Activated CD8-positive, alpha-beta memory T cell treated with anti-CD3 and anti-CD28 coated beads for 36 hours (primary cell): ENCODE measurements around the gene CTBP2. TPM values are rescaled to one million over a fixed set of nuclear protein-coding genes. Genes with fewer than 3 reads are reported as not detected.

Source experiments
- CTCF ChIA-PET: fragments of 350-600 bp; sonication (Branson Sonifier 250); formaldehyde crosslinking; loops from one replicate; lab custom pipeline; 2021; ENCODE audit warnings: antibody characterized with exemption; lab: Charles Lee
- POLR2A ChIA-PET: fragments of 350-600 bp; sonication (Branson Sonifier 250); formaldehyde crosslinking; loops from one replicate; lab custom pipeline; 2021; ENCODE audit warnings: antibody characterized with exemption; lab: Charles Lee
- total RNA-seq, 2 experiments: library from RNA; stranded (reverse); gene quantifications; one replicate each; pipeline ENCODE4 v1.2.3, GENCODE V29; 2021

The CTBP2 gene
- total RNA-seq, 2 experiments from 2014 or later, result 0.99 to 1.2 TPM

DNA sequence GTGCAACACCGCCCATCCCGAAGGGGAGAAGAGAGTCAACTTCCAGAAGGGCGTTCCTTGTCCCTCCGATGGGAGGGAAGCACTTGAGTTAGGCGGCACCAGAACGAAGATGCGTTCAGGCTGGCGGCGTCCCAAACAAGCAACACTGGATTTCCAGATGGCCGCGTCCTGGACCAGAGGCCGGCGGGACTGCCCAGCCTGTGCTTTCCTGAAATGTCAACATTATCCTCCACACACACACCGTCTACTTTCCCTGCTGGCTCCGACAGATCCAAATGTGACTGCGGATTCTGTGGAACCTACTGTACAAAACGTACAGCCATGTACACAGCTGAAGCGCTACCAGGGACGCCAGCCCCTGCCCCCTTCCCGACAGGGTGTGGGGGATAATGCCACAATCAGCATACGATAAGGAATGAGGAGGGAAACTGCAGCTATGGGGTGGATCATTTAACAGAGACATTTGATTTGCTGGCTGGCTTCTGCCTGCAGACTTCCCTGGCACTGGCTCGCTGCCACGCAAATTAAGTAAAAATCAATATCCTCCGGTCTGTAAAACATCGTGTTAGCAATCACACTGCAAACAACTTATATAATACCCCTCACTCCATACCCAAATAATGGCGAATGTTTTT, 136.4 kb downstream of the CTBP2 start:
- POLR2A ChIA-PET, result no interaction called here
- CTCF ChIA-PET, result no interaction called here

DNA sequence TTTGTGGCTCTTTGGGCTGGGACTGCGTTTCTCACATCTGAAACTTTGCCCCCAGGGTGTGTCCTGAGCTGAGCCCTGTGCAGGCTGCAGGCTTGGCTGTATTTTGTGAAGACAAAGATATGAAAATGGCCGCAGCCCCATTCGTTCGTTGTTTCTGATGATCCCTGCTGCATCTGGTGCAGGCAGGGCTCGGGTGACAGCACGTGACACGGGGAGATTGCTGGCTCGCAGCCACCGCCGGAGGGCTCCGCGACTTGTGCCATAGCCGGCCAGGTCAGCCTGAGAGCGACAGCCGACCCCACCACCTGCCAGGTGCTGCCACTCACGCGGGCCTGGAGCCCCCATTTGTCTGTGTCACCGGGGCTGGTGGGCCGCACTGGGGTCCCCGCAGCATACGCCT, 137.1 kb downstream of the CTBP2 start:
- ChIA-PET POLR2A (no interaction called here), CTCF (no interaction called here)

DNA sequence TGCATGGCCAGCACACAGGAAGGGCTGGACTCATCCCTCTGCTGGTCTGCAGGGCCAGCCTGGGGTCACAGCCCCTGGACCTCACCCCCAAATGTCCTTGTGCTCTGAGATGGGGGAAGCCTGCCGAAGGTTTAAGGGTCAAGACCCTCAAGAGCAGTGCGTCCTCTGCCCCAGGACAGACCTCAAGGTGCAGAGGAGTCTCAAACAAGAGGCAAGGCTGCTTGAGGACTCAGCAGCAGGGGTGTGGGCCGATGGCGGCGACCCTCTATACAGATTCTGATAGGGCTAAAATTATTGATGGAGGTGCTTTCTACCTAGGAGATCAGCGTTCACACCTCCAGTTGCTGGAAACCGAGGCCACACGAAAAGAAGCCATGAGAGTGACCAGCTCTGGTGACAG, 137.7 kb downstream of the CTBP2 start:
- POLR2A ChIA-PET, result no interaction called here
- CTCF ChIA-PET, result no interaction called here

DNA sequence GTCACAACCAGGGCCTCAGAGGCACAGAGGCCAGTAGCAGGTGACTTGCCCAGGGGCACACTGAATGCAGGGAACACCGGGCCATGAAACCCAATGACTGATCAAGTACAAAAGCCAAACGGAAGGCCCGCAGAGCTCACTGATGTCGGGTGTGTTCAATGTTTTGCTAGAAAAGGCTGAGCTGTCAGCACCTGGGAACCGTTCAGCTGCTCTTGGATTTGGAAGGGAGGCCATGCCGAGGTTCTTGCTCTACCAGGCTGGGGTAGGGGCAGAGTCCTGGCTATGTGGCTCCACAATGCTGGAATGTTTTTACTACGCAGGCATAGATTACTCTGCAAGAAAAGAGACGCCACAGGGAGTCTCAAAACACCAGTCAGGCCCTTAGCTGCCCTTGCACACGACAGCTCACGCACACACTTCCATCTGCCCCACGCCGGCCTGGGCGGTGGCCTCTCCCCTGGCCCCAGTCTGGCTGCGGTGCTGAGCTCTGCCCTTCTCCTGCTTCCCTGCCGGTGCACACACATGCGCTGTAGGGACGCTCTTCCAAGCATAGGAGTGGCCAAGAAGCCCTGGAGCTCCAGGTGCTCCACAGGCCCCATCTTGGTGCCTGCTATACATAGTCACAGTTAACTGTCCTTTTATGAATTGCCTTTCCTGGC, 138.5 kb downstream of the CTBP2 start:
- ChIA-PET CTCF (no interaction called here), POLR2A (no interaction called here)

DNA sequence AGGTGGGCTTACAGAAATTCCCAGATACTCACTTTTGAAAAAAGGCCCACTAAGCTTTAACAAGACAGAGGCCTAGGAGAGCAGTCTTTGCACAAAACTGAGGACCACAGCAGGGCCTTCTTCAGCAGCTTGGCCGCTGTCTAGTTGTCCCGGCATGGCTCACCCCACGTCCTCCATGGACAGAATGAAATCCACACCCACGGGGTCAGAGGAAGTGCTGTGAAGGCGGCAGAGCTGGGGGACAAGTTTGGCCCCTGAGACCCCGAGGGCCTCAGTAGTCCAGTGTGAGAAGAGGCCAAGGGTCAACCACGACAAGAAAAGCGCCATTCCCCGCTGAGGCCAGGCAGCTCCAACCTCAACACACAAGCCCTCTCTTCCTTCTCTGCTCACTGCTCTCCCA, 139.5 kb downstream of the CTBP2 start:
- POLR2A ChIA-PET, result no interaction called here
- CTCF ChIA-PET, result no interaction called here

DNA sequence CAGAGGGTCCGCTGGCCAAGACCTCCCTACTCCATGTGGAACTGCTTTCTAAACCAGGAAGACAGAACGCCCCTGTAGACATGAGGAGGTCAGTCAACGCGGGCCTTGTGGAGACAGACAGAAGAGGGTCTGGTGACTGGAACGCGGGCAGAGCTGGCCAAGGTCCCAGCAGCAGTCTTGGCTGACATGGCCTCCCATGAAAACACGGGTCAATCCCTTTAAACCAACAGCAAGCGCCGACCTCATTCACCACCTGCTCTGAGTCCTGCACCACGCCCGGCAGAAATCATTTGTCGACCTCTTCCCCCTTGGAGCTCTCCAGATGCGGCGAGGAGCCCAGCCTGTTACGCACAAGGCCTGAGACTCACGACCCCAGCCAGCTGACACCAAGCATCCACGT, 140.0 kb downstream of the CTBP2 start:
- ChIA-PET POLR2A (no interaction called here), CTCF (no interaction called here)

DNA sequence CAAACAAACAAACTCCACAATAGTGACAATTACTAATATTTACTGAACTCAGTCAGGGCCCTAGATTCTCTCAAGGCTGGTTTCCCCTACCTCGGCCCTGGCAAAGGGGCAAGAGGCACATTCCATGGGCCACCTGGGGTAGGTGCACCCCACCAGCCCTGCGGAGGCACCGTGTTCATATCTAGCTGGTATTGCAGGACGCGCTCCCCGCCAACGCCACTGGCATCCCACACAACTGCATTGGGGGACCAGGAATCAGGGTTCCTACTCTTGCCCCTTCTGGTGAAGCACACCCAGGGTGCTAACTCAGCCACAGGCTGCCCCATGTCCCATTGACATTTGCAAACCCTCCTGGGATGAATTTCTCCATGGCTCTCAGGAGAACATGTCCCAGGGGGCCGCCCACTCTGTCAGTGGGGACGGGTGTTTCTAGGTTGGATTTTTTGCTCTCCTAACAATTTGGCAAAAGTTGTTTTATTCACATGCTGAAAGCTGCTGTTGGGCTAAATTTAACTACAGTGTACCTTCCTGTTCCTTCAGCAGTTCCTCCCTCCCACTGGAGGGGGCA, 141.7 kb downstream of the CTBP2 start:
- POLR2A ChIA-PET, result no interaction called here
- CTCF ChIA-PET, result no interaction called here

DNA sequence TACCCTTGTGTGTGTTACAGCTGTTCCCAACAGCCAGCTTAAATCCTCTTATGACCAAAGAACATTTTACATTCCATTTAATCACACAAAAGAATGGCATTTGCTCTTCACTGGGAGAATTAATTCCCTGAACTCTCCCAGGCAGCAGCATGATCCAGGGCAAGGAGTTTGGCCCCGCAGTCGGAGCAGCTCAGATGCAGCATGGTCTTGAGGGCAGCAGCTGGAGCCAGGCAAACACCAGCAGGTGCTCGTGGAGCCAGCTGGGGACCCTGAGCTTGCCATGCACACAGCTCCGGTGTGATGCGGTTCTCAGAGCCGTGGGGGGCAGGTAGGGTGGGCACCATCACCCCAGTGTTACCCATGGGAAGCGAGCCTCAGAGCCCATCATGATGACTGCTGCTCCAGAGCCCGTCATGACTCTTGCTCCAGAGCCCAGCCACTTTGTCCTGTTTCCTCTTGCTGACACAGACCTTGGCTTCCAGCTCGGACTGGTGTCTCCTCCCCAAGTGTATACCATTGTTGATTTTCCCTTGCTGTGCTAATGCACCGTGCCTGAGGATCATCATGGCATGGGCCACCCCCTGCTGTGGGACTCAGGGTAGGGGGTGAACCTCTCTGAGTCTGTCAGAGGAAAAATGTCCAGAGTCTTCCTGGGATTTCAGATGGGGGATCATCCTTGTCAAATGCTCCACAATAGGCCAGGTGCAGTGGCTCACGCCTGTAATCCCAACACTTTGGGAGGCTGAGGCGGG, 142.6 kb downstream of the CTBP2 start:
- ChIA-PET CTCF (no interaction called here), POLR2A (no interaction called here)

DNA sequence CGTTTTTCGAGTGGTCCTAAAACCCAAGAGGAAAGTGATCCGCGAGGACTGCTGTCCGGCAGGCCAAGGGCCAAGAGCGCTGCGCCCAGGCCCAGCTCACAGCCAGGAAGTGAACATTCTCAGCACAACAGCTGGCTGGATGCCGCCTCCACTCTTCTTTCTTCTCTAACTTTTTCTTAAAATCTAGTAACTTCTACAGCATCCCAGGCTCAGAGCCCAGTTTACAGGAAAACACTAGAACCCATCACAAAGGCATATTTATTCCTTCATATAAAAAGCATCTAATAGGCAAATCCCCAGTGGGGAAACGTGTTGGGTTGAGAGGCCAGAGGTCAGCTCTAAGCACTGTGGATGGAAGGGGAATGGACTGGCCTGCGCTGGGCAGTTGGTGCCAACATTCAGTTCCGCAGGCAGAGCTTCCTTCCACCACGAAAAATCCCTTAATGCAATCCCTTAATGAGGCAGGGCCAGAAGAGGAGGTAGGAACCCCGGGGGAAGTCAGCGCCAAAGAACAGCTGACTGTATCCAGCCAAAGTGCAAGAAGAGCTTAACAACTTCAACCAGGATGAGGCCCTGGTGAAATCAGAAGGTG, 143.7 kb downstream of the CTBP2 start:
- POLR2A ChIA-PET, result no interaction called here
- CTCF ChIA-PET, result no interaction called here

DNA sequence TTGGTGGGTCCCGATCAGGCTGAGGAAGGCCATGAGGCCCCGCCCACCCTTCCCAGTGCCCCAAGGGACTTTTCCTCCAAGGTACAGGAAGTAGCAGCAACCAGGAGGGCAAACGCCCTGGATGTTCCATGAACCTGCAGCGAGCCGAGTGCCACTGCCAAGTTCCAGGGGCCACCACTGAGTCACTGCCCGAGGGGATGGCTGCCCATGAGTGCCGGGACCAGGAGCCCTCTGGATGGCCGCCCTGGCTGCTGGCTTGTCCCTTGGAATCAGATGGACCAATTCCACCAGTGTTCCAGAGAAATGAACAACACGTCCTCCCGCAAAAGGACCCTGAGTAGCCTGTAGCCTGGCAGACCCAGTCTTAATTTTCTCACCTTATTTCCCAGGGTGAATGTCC, 144.2 kb downstream of the CTBP2 start:
- CTCF ChIA-PET, result no interaction called here

DNA sequence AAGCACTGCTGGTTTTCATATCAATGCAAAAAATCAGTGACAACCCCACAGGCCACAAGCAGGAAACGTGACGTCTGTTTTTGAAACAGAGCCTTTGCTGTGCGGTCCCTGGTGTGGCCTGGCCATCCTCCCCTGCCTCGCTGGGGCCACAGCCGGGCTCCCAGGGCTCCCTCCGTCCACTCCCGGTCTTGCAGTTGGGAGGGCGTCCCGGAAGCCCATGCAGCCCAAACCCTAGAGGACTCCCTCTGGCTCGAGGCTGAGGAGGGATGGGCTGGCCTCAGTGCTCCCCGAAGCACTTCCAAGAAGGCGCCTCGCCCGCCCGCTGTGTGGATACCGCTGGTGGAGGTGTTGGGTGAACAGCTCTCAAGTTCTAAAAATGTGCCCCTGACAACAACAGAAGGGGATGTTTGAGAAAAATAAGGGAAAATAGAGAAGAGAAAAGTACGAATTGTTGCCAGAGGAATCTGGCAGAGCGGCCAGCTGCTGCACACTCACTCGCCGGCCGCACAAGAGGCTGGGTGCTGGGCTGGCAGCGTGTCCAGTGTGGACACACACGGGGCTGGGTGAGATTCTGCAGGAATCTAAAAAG, 144.9 kb downstream of the CTBP2 start:
- ChIA-PET POLR2A (no interaction called here), CTCF (no interaction called here)

More for the DNA sequence above, 144.2 kb downstream of the CTBP2 start:
- POLR2A ChIA-PET, result no interaction called here

DNA sequence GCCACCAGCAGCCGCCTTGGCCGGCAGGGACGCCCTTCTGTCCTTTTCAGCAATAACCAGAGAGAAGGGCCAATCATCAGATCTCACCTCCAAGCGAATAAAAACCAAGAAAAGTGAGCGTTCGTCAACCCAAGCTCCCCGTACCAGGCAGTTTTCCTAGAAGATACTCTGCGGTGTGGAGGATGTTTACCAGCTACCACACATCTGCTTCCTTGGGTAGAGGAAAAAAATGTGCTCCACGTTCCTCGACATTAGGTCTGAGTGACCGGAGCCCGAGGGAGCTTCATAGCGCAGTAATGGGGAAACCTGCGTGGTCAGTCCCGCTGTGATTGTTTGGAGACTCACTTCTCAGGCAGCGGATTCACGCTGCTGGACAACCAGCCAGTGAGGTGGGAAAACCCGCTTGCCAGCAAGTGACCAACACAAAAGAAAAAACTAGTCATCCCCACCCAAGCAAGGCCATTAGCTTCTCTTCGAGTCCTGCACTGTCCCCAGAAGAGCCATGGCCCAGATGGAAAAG, 145.5 kb downstream of the CTBP2 start:
- CTCF ChIA-PET, result interaction anchor here (0.6 kb wide), 1 partner anchor 25 kb away, joined by 4 read pairs; no protein-coding TSS in a partner anchor
- POLR2A ChIA-PET, result no interaction called here

DNA sequence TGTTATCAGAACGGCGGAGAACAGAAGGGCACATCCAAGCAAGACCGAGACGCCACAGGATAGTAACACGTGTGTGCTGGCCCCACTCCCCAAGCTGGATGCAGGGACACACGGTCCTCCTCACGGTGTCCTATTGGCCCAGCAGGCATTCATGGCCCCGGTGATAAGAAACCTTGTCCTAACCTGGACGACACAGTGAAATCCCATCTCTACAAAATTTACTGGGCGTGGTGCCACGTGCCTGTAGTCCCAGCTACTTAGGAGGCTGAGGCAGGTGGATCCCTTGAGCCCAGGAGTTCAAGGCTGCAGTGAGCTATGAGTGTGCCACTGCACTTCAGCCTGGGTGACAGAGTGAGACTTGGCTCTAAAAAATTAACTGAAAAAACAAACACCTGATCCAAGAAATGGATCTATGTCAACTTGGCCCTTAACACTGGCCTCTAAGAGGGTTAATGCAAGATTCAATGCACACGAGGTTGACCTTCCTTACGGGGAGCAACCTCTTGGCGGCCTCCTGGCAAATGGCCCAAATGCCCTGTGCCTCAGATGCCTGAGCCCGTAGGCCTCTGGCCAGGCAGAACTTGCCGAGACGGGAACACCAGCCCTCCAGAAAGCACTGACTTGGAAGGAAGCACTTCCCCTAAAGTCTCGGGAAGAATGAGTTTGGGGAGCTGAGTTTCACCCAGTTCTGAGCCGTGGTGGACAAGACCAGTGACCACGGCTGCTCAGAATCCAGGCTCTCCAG, 146.1 kb downstream of the CTBP2 start:
- CTCF ChIA-PET, result interaction anchor here (0.6 kb wide), 1 partner anchor 24 kb away, joined by 4 read pairs; no protein-coding TSS in a partner anchor
- POLR2A ChIA-PET, result no interaction called here

DNA sequence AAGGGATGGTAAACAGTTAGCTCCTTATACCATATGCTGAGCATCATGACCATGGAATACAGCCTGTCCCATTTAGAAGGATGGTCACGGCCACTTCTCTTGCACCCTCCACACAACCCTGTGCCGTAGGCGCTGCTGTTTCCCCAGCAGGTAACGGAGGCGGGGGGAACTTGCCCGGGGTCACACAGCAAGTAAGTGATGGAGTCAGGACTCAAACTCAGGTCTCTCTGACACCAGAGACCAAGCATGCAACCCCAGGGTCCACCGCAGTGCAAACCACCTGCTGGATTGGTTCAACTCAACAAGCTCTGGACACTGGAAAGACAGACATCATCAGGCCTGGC, 146.9 kb downstream of the CTBP2 start:
- CTCF ChIA-PET, result no interaction called here
- POLR2A ChIA-PET, result no interaction called here

DNA sequence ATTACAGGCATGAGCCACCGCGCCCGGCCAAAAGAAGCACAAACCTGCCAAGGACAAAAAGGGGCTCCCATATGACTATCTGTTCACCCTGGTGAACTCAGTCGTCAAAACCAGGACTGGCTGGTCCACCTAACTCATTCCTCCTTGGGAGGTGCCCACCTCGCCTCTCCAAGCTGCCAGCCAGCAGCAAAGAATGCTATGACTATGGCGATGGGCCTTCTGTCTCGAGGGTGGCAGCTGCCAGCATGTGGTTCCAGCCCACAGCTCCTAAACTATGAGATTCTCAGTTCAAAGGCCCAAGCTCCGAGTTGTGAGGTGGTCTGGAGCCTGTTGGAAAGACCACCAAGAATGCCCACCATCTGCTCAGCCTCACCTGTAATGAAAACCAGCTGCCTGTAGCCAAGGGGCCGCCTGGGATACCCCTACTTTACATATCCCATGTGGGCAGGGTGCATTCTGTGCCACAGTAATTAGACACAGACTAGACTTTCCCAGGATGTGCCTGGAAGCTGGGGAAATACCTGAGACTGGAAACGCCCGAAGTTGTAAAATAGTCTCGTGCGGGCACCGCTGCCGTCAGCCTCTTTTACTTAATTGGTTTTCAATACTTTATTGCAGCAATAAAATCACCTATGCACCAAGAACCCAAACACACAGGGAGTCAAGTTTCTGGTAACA, 147.4 kb downstream of the CTBP2 start:
- ChIA-PET POLR2A (no interaction called here), CTCF (no interaction called here)

DNA sequence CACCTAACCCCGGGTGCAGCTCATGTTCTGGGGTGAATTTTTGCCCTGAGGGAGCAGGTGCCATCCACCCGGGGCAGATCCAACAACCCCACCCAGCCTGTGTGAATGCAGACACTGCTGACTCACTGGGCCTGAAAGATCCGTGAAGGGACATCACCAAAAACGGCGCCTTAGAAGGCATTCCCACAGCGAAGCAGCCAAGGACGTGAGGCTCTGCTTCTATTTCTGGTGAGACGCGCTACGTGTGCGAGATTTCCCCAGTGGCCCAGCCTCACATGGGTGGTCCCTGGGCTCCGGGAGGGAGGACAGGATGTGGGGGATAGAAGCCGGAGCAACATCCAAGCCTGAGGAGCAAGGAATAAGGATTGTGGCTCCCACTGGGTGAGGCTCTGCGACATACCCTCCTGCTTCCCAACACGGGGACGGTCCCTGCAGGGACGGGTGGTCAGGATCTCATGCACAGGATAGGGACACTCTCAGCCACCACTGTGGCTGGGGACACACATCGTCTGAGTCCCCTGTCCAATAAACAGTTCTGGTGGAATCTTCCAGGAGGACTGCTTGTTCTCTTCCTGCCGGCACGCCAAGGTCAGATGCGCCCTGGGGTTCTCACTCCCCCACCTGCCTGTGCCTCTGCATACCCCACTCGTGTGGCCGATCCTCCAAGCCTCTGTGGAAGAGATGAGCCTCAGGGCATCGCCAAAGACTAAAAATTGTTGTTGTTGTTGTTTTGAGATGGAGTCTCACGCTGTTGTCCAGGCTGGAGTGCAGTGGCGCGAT, 148.2 kb downstream of the CTBP2 start:
- ChIA-PET CTCF (no interaction called here), POLR2A (no interaction called here)

DNA sequence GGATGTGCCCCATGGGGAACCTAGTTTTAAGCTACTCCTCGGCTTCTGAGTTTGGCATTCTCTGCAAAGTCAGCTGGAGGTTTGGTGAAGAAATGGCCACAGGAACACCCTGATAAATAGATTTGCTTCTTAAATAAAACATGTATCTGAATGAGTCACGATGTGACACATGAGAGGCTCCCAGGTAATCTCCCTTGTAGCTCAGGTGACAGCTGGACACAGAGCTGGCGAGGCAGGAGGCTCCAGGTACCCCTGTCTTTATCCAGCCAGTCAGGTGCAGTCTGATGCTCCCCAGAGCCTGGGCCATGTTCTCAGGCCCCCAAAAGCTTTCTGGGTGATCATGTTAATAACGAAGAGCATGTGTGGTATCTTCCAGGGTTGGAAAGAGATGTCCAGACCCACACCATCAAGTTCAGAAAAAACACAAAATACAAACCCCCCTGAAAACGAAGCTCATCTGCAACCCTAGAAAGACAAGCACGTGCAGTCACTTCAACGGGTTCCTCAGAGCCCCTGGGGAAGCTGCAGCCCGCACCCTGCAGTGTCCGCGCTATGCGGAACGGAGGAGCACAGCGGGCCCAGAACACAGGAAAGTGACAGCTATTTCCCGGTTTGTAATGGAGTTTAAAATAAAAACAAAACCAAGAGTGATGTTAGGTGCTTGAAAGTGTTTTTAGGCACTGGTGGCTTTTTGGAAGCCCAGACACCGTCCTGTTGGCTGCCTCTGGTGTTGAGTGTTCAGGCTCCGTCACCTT, 149.0 kb downstream of the CTBP2 start:
- ChIA-PET CTCF (no interaction called here), POLR2A (no interaction called here)
